ENCODE data around the gene SNF8. TPM values are rescaled to one million over a fixed set of nuclear protein-coding genes. Genes with fewer than 3 reads are reported as not detected.

SNF8 gene
- total RNA-seq, 2 donors from 2014 or later: 71.2 to 111 TPM

DNA sequence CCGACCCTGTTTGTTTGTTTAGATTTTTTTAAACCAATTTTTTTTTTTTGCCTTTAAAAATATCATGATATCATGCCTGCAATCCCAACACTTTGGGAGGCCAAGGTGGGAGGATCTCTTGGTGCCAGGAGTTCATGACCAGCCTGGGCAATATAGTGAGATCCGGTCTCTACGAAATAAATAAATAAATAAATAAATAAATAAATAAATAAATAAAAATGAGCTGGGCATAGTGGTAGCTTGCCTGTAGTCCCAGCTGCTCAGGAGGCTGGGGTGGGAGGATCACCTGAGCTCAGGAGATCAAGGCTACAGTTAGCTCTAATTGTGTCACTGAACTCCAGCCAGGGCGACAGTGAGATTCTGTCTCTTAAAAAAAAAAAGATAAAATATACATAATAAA, 44.5 kb upstream of the SNF8 start:
- intact Hi-C loops (cut with DNase I): no loop called here
- 85% methylated on average over 4 of the region's 4 CpGs for WGBS

GRCh38 chr17:48985436-48986245, 41.0 kb upstream of the SNF8 start:
- no peak overlapping the region for H3K4me3 ChIP-seq
- H3K4me1 ChIP-seq (replicated peaks): no peaks in the 10 kb centered on the region
- TF ChIP-seq POLR2A (IDR thresholded peaks at IDR 0.05) (no peak), CTCF (IDR thresholded peaks at IDR 0.05) (no peak), POLR2AphosphoS5 (IDR thresholded peaks at IDR 0.05) (no peak)
- no peak for DNase-seq (ENCODE audit: low spot score)
- no peaks in the 10 kb centered on the region for H3K9me3 ChIP-seq
- intact Hi-C loops (cut with DNase I): no loop called here
- peaks cover 9% of the 10 kb centered on the region for H3K27me3 ChIP-seq (replicated peaks; ENCODE audit: insufficient read depth)
- H3K27ac ChIP-seq: no peak overlapping the region
- WGBS: 76% methylated on average over 13 of the region's 13 CpGs
- no peaks in the 10 kb centered on the region for H3K36me3 ChIP-seq

More for the DNA sequence above, 44.5 kb upstream of the SNF8 start:
- Histone ChIP-seq H3K36me3 (no peaks in the 10 kb centered on the region), H3K4me1 (replicated peaks) (no peaks in the 10 kb centered on the region), H3K27ac (no peak overlapping the region), H3K9me3 (no peaks in the 10 kb centered on the region), H3K4me3 (no peak overlapping the region), H3K27me3 (replicated peaks; ENCODE audit: insufficient read depth) (peaks cover 20% of the 10 kb centered on the region)
- TF ChIP-seq POLR2AphosphoS5 (IDR thresholded peaks at IDR 0.05) (no peak), POLR2A (IDR thresholded peaks at IDR 0.05) (no peak), CTCF (IDR thresholded peaks at IDR 0.05) (no peak)
- DNase-seq (ENCODE audit: low spot score): no peak

GRCh38 chr17:48981927-48982539, 37.4 kb upstream of the SNF8 start:
- H3K4me3 ChIP-seq: no peak overlapping the region
- H3K9me3 ChIP-seq: no peaks in the 10 kb centered on the region
- intact Hi-C loops (cut with DNase I): no loop called here
- H3K36me3 ChIP-seq: no peaks in the 10 kb centered on the region
- H3K4me1 ChIP-seq (replicated peaks): no peaks in the 10 kb centered on the region
- H3K27me3 ChIP-seq (replicated peaks; ENCODE audit: insufficient read depth): no peaks in the 10 kb centered on the region
- H3K27ac ChIP-seq: no peak overlapping the region
- no peak for DNase-seq (ENCODE audit: low spot score)
- WGBS: 84% methylated on average over 3 of the region's 3 CpGs
- TF ChIP-seq CTCF (IDR thresholded peaks at IDR 0.05) (no peak), POLR2A (IDR thresholded peaks at IDR 0.05) (no peak), POLR2AphosphoS5 (IDR thresholded peaks at IDR 0.05) (no peak)

DNA sequence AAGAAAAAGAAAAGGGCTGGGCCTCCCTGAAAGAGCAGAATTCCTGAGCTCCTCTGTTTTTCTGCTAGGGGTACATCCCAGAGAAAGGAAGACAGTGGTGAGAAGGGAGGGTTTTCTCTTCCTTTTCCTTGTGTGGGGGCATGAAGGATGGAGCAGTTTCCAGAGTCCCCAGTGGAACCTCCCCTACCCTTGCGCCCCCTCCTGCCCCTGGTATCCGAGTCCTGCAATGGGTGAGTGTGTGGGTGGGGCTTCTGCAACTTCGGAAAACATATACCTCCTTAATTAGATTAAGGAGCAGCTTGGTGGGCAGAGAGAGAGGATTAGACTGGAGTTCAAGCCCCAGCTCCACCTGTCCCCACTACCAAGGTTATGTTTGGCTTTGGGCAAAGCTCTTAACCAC, 29.2 kb upstream of the SNF8 start:
- Histone ChIP-seq H3K4me3 (no peak overlapping the region), H3K27ac (no peak overlapping the region), H3K27me3 (replicated peaks; ENCODE audit: insufficient read depth) (peaks cover 4% of the 10 kb centered on the region), H3K4me1 (replicated peaks) (no peaks in the 10 kb centered on the region), H3K9me3 (no peaks in the 10 kb centered on the region), H3K36me3 (no peaks in the 10 kb centered on the region)
- intact Hi-C loops (cut with DNase I): no loop called here
- no peak for DNase-seq (ENCODE audit: low spot score)
- no peak for TF ChIP-seq POLR2AphosphoS5 (IDR thresholded peaks at IDR 0.05)
- no peak for TF ChIP-seq POLR2A (IDR thresholded peaks at IDR 0.05)
- WGBS: 44% methylated on average over 3 of the region's 3 CpGs

DNA sequence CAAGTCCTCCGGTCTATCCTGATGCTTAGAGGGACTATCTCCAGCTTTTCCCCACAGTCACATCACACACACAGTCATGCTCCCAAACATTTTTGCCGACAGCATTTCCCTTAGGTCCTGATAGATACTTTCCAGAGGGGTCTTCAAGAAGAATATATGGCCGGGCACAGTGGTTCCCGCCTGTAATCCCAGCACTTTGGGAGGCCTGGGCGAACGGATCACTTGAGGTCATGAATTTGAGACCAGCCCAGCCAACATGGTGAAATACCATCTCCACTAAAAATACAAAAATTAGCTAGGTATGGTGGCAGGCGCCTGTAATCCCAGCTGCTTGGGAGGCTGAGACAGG, 28.1 kb upstream of the SNF8 start:
- Histone ChIP-seq H3K36me3 (no peaks in the 10 kb centered on the region), H3K9me3 (no peaks in the 10 kb centered on the region), H3K27me3 (replicated peaks; ENCODE audit: insufficient read depth) (peaks cover 4% of the 10 kb centered on the region), H3K4me1 (replicated peaks) (no peaks in the 10 kb centered on the region), H3K4me3 (no peak overlapping the region), H3K27ac (no peak overlapping the region)
- DNase-seq (ENCODE audit: low spot score): no peak
- TF ChIP-seq POLR2AphosphoS5 (IDR thresholded peaks at IDR 0.05) (no peak), POLR2A (IDR thresholded peaks at IDR 0.05) (no peak), CTCF (IDR thresholded peaks at IDR 0.05) (no peak)
- intact Hi-C loops (cut with DNase I): no loop called here
- WGBS: 65% methylated on average over 7 of the region's 7 CpGs
